CD14-positive monocyte (primary cell): ENCODE measurements around the gene NBEA. TPM values are rescaled to one million over a fixed set of nuclear protein-coding genes. Genes with fewer than 3 reads are reported as not detected.

Source experiments
- DNase-seq, 3 donors: peaks; one replicate each; pipeline ENCODE4 v3.0.0-alpha.2; 2011 to 2022
- H2AFZ ChIP-seq: 2 replicates; pipeline ENCODE4 v1.6.0; 2012; ENCODE audit warnings: mild to moderate bottlenecking, low read depth, low read length, inconsistent platforms; ENCODE audit not compliant: insufficient read depth, poor library complexity, severe bottlenecking
- H3K27ac ChIP-seq, 2 donors: 1 replicate in 1 of 2; 2 replicates in 1 of 2; pipeline ENCODE4 v1.5.1; 2012 to 2013; ENCODE audit warnings: low read length in 2 of 2, control low read depth in 1 of 2, inconsistent platforms in 1 of 2, low read depth in 1 of 2, mild to moderate bottlenecking in 1 of 2
- H3K27me3 ChIP-seq, 2 donors: one replicate each; pipeline versions ENCODE4 v1.6.0 to v1.6.1; 2011 to 2013; ENCODE audit warnings: low read length in 2 of 2; ENCODE audit not compliant: control insufficient read depth in 2 of 2, insufficient read depth in 2 of 2
- H3K36me3 ChIP-seq, 2 donors: replicated peaks in 1 of 2; 1 replicate in 1 of 2; 2 replicates in 1 of 2; pipeline versions ENCODE4 v1.5.1 to v1.6.1; 2012 to 2013; ENCODE audit warnings: low read length in 2 of 2, control low read depth in 1 of 2, inconsistent platforms in 1 of 2, mild to moderate bottlenecking in 1 of 2; ENCODE audit not compliant: insufficient read depth in 2 of 2, control insufficient read depth in 1 of 2
- H3K4me1 ChIP-seq, 2 donors: 1 replicate in 1 of 2; 2 replicates in 1 of 2; pipeline versions ENCODE4 v1.5.1 to v1.6.1; 2012 to 2013; ENCODE audit warnings: low read length in 2 of 2, control low read depth in 1 of 2, inconsistent platforms in 1 of 2, mild to moderate bottlenecking in 1 of 2, moderate library complexity in 1 of 2; ENCODE audit not compliant: insufficient read depth in 2 of 2, control insufficient read depth in 1 of 2
- H3K4me2 ChIP-seq: replicated peaks from 2 replicates; pipeline ENCODE3; 2012; ENCODE audit warnings: low read length, moderate library complexity, mild to moderate bottlenecking; ENCODE audit not compliant: poor library complexity, severe bottlenecking; ENCODE audit errors: extremely low read depth
- H3K4me3 ChIP-seq, 3 experiments: fragments of 200-600 bp in 1 of 3; sonication (generic) in 1 of 3; replicated peaks in 1 of 3; 1 replicate in 2 of 3; 2 replicates in 1 of 3; pipeline ENCODE4 v1.5.1; 2011 to 2013; ENCODE audit warnings: low read length in 3 of 3, mild to moderate bottlenecking in 3 of 3, control low read depth in 2 of 3, low read depth in 2 of 3, inconsistent platforms in 1 of 3, moderate library complexity in 1 of 3
- H3K79me2 ChIP-seq: 2 replicates; pipeline ENCODE4 v1.6.0; 2012; ENCODE audit warnings: mild to moderate bottlenecking, control low read depth, inconsistent platforms, low read length, moderate library complexity; ENCODE audit not compliant: insufficient read depth
- H3K9ac ChIP-seq: 2 replicates; pipeline ENCODE4 v1.6.0; 2017; ENCODE audit warnings: low read length, mild to moderate bottlenecking; ENCODE audit not compliant: insufficient read depth, poor library complexity, severe bottlenecking
- H3K9me3 ChIP-seq, 2 donors: replicated peaks in 1 of 2; 1 replicate in 1 of 2; 2 replicates in 1 of 2; pipeline versions ENCODE4 v1.5.1 to v1.6.1; 2012 to 2013; ENCODE audit warnings: low read length in 2 of 2, control low read depth in 1 of 2; ENCODE audit not compliant: control insufficient read depth in 1 of 2, insufficient read depth in 1 of 2
- H4K20me1 ChIP-seq: 2 replicates; pipeline ENCODE4 v1.6.0; 2012; ENCODE audit warnings: mild to moderate bottlenecking, low read length, control low read depth, moderate library complexity; ENCODE audit not compliant: insufficient read depth
- H3K27ac Mint-ChIP-seq, 7 donors: one replicate each; pipeline ENCODE4 v1.8.0; 2020; ENCODE audit warnings: mild to moderate bottlenecking in 7 of 7, mixed read lengths in 7 of 7, moderate library complexity in 6 of 7, inconsistent platforms in 2 of 7
- H3K27me3 Mint-ChIP-seq, 3 donors: one replicate each; pipeline ENCODE4 v1.8.0; 2021 to 2022; ENCODE audit warnings: low read depth in 3 of 3, mild to moderate bottlenecking in 3 of 3, mixed read lengths in 3 of 3, moderate library complexity in 3 of 3, inconsistent platforms in 1 of 3
- H3K36me3 Mint-ChIP-seq, 2 donors: one replicate each; pipeline ENCODE4 v1.8.0; 2020; ENCODE audit warnings: mixed read lengths in 2 of 2, inconsistent platforms in 1 of 2, mild to moderate bottlenecking in 1 of 2
- H3K4me1 Mint-ChIP-seq: one replicate; pipeline ENCODE4 v1.8.0; 2020; ENCODE audit warnings: mild to moderate bottlenecking, mixed read lengths
- H3K4me3 Mint-ChIP-seq, 2 donors: one replicate each; pipeline ENCODE4 v1.8.0; 2020; ENCODE audit warnings: mild to moderate bottlenecking in 2 of 2, mixed read lengths in 2 of 2, moderate library complexity in 1 of 2
- H3K9me3 Mint-ChIP-seq, 7 donors: one replicate each; pipeline ENCODE4 v1.8.0; 2020 to 2022; ENCODE audit warnings: mixed read lengths in 7 of 7, mild to moderate bottlenecking in 6 of 7, moderate library complexity in 6 of 7, inconsistent platforms in 2 of 7
- CTCF ChIP-seq: fragments of 200-600 bp; IDR thresholded peaks from one replicate; pipeline ENCODE4 v1.8.0; 2022; ENCODE audit warnings: antibody characterized with exemption, mild to moderate bottlenecking
- WGBS: methylation state at CpG from one replicate; pipeline ENCODE4 v1.1.5; 2013; ENCODE audit warnings: missing lambda C conversion rate; ENCODE audit not compliant: insufficient coverage; 5-methylcytosine and 5-hydroxymethylcytosine counted together
- intact Hi-C, 2 donors: fragments of 100-400 bp; cut with micrococcal nuclease; formaldehyde crosslinking; loops; one replicate each; pipeline versions ENCODE4 v1.15.0 to v1.15.1; 2023
- polyA plus RNA-seq, 3 donors: library from polyadenylated mRNA; depleted of rRNA in 1 of 3; unstranded in 2 of 3; stranded (reverse) in 1 of 3; fragments of 300-500 nt in 2 of 3; fragments of >200 nt in 1 of 3; fragmentation: Illumina TruSeq in 2 of 3; gene quantifications; 1 replicate in 2 of 3; 2 replicates in 1 of 3; pipeline ENCODE4 v1.2.3, GENCODE V29; 2012 to 2021

NBEA gene
- polyA plus RNA-seq, 3 donors: 0.03 to 0.23 (median 0.08) TPM

GRCh38 chr13:35699825-35700510 lies 757.9 kb downstream of the NBEA start:
- H3K27me3 Mint-ChIP-seq: peaks cover 0 to 5% (median 2%) of the 10 kb centered on the region in 3 donors
- Histone ChIP-seq H3K9ac (no peak overlapping the region), H3K9me3 (peaks cover 0 to 7% of the 10 kb centered on the region in 2 donors), H3K27ac (no peak overlapping the region), H3K36me3 (no peaks in the 10 kb centered on the region), H3K4me1 (no peaks in the 10 kb centered on the region), H3K4me3 (no peak overlapping the region), H3K27me3 (no peaks in the 10 kb centered on the region), H3K79me2 (no peaks in the 10 kb centered on the region), H4K20me1 (no peaks in the 10 kb centered on the region), H3K4me2 (no peak overlapping the region), H2AFZ (no peak overlapping the region)
- 85% methylated on average over 7 of the region's 13 CpGs for WGBS
- DNase-seq: no peak
- peaks cover 2 to 19% (median 9%) of the 10 kb centered on the region in 7 donors for H3K9me3 Mint-ChIP-seq
- no peak overlapping the region for H3K4me3 Mint-ChIP-seq
- H3K4me1 Mint-ChIP-seq: no peaks in the 10 kb centered on the region
- H3K36me3 Mint-ChIP-seq: no peaks in the 10 kb centered on the region
- no peak overlapping the region for H3K27ac Mint-ChIP-seq
- no peak for TF ChIP-seq CTCF
- intact Hi-C loops: no loop called here

- H4K20me1 ChIP-seq: no peaks in the 10 kb centered on the region
- Mint-ChIP-seq H3K4me1 (no peaks in the 10 kb centered on the region), H3K4me3 (no peak overlapping the region), H3K27me3 (peaks cover 0 to 5% (median 2%) of the 10 kb centered on the region in 3 donors), H3K27ac (no peak overlapping the region), H3K36me3 (no peaks in the 10 kb centered on the region), H3K9me3 (peaks cover 7 to 24% (median 8%) of the 10 kb centered on the region in 7 donors)
- 100% methylated on average over 2 of the region's 5 CpGs for WGBS
- no peak overlapping the region for H3K4me3 ChIP-seq
- no peak for TF ChIP-seq CTCF
- no peak overlapping the region for H2AFZ ChIP-seq
- no peaks in the 10 kb centered on the region for H3K4me1 ChIP-seq
- H3K27ac ChIP-seq: no peak overlapping the region
- DNase-seq: no peak
- peaks cover 0 to 5% of the 10 kb centered on the region in 2 donors for H3K9me3 ChIP-seq
- no peak overlapping the region for H3K4me2 ChIP-seq
- no peaks in the 10 kb centered on the region for H3K79me2 ChIP-seq
- no peaks in the 10 kb centered on the region for H3K27me3 ChIP-seq
- H3K9ac ChIP-seq: no peak overlapping the region
- intact Hi-C loops: no loop called here
- no peaks in the 10 kb centered on the region for H3K36me3 ChIP-seq
These were observed 758.6 kb downstream of the NBEA start for GRCh38 chr13:35700671-35701070.
